ENCODE data around the gene NR0B2.

- TF ChIP-seq, protein P1, sequence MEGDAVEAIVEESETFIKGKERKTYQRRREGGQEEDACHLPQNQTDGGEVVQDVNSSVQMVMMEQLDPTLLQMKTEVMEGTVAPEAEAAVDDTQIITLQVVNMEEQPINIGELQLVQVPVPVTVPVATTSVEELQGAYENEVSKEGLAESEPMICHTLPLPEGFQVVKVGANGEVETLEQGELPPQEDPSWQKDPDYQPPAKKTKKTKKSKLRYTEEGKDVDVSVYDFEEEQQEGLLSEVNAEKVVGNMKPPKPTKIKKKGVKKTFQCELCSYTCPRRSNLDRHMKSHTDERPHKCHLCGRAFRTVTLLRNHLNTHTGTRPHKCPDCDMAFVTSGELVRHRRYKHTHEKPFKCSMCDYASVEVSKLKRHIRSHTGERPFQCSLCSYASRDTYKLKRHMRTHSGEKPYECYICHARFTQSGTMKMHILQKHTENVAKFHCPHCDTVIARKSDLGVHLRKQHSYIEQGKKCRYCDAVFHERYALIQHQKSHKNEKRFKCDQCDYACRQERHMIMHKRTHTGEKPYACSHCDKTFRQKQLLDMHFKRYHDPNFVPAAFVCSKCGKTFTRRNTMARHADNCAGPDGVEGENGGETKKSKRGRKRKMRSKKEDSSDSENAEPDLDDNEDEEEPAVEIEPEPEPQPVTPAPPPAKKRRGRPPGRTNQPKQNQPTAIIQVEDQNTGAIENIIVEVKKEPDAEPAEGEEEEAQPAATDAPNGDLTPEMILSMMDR (conservative IDR thresholded peaks at IDR 0.05; ENCODE audit: low read length) = no peak
- TF ChIP-seq EZH2phosphoT487 (IDR thresholded peaks at IDR 0.05; ENCODE audit: borderline replicate concordance, low read depth, low read length) = no peak
These were observed 38.9 kb downstream of the NR0B2 start for GRCh38 chr1:26874896-26875295.

Data from OCI-LY7 (cell line).